Measurements from ENCODE around the gene NEK8.

DNA sequence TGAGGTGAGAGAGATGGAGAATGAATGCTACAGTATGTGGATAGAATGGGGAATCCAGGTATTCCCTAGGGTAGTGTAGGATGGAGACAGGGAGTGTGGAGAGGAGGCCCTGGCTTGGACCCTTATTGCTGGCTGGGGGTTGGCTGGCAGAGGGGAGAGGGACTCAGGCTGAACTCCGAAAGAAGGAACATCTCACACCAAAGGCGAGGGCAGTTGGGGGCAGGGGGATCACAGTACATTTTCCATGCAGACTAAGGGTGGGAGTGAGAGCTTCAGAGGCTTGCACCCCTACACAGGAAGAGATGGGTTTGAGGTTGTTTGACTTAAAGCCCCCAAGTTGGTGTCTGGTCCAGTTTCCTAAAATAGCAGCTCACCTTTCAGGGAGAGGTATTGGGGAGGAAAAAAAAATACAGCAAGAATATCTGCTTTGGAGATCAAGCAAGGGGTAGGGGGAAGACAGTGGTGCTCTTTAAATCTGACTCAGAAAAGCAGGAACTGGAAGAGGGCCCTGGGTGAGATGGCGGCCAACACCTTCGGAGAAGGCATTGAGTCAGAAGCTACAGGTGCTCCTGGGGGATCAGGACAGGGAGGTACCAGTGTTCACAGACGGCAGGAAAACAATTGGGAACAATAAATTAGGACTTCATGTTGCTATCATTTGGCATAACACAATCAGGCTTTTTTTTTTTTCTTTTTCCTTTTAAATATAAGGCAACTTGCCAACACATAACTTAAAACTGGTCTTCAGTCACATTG, 27.6 kb downstream of the NEK8 start:
- TF ChIP-seq, protein P1, sequence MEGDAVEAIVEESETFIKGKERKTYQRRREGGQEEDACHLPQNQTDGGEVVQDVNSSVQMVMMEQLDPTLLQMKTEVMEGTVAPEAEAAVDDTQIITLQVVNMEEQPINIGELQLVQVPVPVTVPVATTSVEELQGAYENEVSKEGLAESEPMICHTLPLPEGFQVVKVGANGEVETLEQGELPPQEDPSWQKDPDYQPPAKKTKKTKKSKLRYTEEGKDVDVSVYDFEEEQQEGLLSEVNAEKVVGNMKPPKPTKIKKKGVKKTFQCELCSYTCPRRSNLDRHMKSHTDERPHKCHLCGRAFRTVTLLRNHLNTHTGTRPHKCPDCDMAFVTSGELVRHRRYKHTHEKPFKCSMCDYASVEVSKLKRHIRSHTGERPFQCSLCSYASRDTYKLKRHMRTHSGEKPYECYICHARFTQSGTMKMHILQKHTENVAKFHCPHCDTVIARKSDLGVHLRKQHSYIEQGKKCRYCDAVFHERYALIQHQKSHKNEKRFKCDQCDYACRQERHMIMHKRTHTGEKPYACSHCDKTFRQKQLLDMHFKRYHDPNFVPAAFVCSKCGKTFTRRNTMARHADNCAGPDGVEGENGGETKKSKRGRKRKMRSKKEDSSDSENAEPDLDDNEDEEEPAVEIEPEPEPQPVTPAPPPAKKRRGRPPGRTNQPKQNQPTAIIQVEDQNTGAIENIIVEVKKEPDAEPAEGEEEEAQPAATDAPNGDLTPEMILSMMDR (IDR thresholded peaks at IDR 0.05) = no peak
- TF ChIP-seq POLR2A (IDR thresholded peaks at IDR 0.05) = no peak
